ENCODE measurements around the gene MAS1L. TPM values are rescaled to one million over a fixed set of nuclear protein-coding genes. Genes with fewer than 3 reads are reported as not detected.

Gene MAS1L
- total RNA-seq, 1 donor from 2014 or later: not detected

DNA sequence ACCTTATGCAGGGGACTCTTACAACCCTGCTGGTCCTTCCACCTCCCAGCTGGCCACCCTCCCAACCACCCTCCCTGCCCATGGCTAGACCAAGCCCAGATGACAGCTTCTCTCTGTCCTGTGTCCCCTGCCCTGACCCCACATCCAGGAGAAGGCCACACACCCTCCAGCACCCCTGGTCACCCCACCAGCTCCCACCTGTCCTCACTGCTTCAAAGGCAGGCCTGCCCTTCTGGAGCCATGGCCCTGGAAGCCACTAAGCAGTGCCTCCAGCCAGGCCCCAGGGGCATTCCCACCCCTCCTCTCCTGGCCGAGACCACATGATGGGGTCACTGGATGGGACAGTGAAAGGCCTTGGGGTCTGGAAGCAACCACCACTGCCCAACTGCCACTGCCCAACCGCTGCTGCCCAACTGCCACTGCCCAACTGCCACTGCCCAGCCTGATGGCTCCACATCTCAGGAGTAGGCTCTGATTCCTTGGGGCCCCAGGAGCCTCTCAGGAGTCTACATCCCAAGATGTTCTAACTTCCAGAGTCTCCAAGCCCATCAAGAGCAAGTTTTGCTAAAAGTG lies 41.3 kb upstream of the MAS1L start:
- Mint-ChIP-seq H3K36me3 (ENCODE audit: unreplicated experiment) (no peaks in the 10 kb centered on the region), H3K4me3 (ENCODE audit: unreplicated experiment) (no peak overlapping the region), H3K27me3 (ENCODE audit: unreplicated experiment) (no peaks in the 10 kb centered on the region), H3K27ac (ENCODE audit: unreplicated experiment) (no peak overlapping the region), H3K4me1 (ENCODE audit: unreplicated experiment) (no peaks in the 10 kb centered on the region), H3K9me3 (ENCODE audit: unreplicated experiment) (no peaks in the 10 kb centered on the region)
- no peak for DNase-seq (ENCODE audit: extremely low spot score, unreplicated experiment)
- TF ChIP-seq, protein P1, sequence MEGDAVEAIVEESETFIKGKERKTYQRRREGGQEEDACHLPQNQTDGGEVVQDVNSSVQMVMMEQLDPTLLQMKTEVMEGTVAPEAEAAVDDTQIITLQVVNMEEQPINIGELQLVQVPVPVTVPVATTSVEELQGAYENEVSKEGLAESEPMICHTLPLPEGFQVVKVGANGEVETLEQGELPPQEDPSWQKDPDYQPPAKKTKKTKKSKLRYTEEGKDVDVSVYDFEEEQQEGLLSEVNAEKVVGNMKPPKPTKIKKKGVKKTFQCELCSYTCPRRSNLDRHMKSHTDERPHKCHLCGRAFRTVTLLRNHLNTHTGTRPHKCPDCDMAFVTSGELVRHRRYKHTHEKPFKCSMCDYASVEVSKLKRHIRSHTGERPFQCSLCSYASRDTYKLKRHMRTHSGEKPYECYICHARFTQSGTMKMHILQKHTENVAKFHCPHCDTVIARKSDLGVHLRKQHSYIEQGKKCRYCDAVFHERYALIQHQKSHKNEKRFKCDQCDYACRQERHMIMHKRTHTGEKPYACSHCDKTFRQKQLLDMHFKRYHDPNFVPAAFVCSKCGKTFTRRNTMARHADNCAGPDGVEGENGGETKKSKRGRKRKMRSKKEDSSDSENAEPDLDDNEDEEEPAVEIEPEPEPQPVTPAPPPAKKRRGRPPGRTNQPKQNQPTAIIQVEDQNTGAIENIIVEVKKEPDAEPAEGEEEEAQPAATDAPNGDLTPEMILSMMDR (IDR thresholded peaks at IDR 0.05): no peak

DNA sequence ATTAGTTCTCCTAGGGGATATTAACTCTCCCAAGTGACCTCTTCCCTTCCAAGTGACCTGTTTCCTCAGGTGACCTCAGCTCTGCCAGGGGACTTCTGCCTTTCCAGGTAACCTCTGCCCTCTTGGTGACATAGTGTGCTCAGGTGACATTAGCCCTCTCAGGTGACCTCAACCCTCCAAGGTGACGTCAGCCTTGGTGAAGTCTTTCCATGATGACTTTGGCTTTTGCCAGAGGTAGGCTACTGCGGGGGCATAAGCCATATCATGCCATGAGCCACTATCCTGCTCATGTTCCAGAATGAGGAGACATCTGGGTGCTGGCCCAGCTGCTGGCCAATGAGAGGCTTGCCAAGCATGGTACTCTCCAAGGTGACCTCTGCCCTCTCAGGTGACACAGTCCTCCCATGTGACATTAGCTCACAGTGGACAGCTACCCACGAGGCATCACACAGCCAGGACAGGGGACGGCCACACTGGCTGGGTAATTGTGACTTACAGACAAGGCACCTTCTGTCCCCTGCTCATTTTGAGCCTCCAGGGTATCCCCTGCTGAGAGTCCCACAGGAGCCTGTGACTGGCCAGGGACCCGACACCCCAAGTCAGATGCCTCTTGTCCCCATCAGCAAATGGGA lies 40.7 kb upstream of the MAS1L start:
- H3K4me3 Mint-ChIP-seq (ENCODE audit: unreplicated experiment): no peak overlapping the region
- TF ChIP-seq, protein P1 (IDR thresholded peaks at IDR 0.05): no peak
- no peaks in the 10 kb centered on the region for H3K9me3 Mint-ChIP-seq (ENCODE audit: unreplicated experiment)
- H3K4me1 Mint-ChIP-seq (ENCODE audit: unreplicated experiment): no peaks in the 10 kb centered on the region
- peaks cover 2% of the 10 kb centered on the region for H3K27me3 Mint-ChIP-seq (ENCODE audit: unreplicated experiment)
- no peak overlapping the region for H3K27ac Mint-ChIP-seq (ENCODE audit: unreplicated experiment)
- H3K36me3 Mint-ChIP-seq (ENCODE audit: unreplicated experiment): no peaks in the 10 kb centered on the region
- no peak for DNase-seq (ENCODE audit: extremely low spot score, unreplicated experiment)

DNA sequence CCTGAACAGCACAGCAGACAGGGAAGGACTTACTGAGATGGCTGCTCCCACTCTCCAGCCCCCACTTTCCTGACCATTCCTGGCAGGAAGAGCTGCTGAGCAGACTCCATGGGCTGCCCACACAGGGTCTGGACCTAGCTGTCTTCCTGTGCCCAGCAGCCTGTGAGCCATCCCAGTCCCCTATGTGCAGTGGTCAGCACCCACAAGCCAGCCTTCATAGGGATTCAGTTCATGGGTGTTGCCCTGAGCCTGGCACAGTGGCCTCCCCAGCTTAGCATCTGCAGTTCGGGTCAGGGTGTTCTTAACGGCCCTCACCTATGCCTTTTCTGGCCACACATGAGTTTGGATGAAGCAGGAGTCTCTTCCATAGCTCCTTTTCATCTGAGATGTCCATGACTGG lies 39.8 kb upstream of the MAS1L start:
- TF ChIP-seq, protein P1 (IDR thresholded peaks at IDR 0.05): no peak
- peaks cover 6% of the 10 kb centered on the region for H3K27me3 Mint-ChIP-seq (ENCODE audit: unreplicated experiment)
- H3K9me3 Mint-ChIP-seq (ENCODE audit: unreplicated experiment): peaks cover 4% of the 10 kb centered on the region
- H3K4me3 Mint-ChIP-seq (ENCODE audit: unreplicated experiment): no peak overlapping the region
- H3K4me1 Mint-ChIP-seq (ENCODE audit: unreplicated experiment): no peaks in the 10 kb centered on the region
- no peak for DNase-seq (ENCODE audit: extremely low spot score, unreplicated experiment)
- no peak overlapping the region for H3K27ac Mint-ChIP-seq (ENCODE audit: unreplicated experiment)
- no peaks in the 10 kb centered on the region for H3K36me3 Mint-ChIP-seq (ENCODE audit: unreplicated experiment)

DNA sequence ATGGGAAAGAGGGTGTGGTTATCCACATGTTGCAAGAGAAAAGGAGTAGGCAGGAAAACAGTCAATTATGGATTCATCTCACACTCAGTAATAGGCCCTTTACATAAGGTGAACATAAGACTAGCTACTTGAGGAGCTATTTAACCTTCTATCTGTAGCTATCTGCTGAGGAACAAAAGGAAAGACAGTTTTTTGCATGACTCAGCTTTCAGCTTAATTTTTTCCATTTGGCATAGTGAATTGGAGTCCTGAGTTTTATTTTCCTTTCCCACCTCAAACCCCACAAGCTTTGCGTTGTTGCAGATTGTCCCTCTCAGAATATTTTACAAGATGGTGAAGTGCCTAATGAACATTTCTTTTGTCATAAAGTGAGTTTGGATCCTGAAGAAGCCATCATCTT lies 39.4 kb upstream of the MAS1L start:
- H3K9me3 Mint-ChIP-seq (ENCODE audit: unreplicated experiment): peaks cover 4% of the 10 kb centered on the region
- H3K4me3 Mint-ChIP-seq (ENCODE audit: unreplicated experiment): no peak overlapping the region
- no peaks in the 10 kb centered on the region for H3K36me3 Mint-ChIP-seq (ENCODE audit: unreplicated experiment)
- H3K4me1 Mint-ChIP-seq (ENCODE audit: unreplicated experiment): no peaks in the 10 kb centered on the region
- DNase-seq (ENCODE audit: extremely low spot score, unreplicated experiment): no peak
- H3K27ac Mint-ChIP-seq (ENCODE audit: unreplicated experiment): no peak overlapping the region
- TF ChIP-seq, protein P1 (IDR thresholded peaks at IDR 0.05): no peak
- H3K27me3 Mint-ChIP-seq (ENCODE audit: unreplicated experiment): peaks cover 6% of the 10 kb centered on the region

DNA sequence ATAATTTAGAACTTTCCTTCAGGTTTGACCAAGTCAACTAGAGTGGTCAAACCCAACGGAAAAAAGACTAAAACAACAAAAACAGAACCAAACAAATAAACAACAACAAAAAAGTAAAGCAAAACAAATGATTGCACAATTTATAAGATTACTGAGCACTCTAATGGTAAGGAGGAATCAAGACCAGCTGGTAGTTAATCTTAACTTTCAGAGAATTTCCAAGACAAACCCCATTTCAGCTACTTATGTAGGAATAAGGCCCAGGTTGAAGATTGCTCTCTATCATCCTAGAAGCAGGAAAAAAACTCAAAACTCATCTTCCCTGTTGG lies 37.5 kb upstream of the MAS1L start:
- Mint-ChIP-seq H3K4me3 (ENCODE audit: unreplicated experiment) (no peak overlapping the region), H3K27ac (ENCODE audit: unreplicated experiment) (no peak overlapping the region), H3K9me3 (ENCODE audit: unreplicated experiment) (peaks cover 4% of the 10 kb centered on the region), H3K4me1 (ENCODE audit: unreplicated experiment) (no peaks in the 10 kb centered on the region), H3K36me3 (ENCODE audit: unreplicated experiment) (no peaks in the 10 kb centered on the region), H3K27me3 (ENCODE audit: unreplicated experiment) (peaks cover 6% of the 10 kb centered on the region)
- TF ChIP-seq, protein P1 (IDR thresholded peaks at IDR 0.05): no peak
- no peak for DNase-seq (ENCODE audit: extremely low spot score, unreplicated experiment)
